Left ventricle myocardium superior (tissue), 1 donor: ENCODE data around the gene VPS37B. TPM values are rescaled to one million over a fixed set of nuclear protein-coding genes. Genes with fewer than 3 reads are reported as not detected.
A peak's percentile ranks its signal among the peaks of the same experiment; 100 is the strongest.

ENCODE experiments used
- ATAC-seq: fragments of 200-7000 bp; cut with Tn5 transposase; one replicate; pipeline ENCODE4 v1.9.1; 2020; ENCODE audit warnings: mild to moderate bottlenecking, moderate library complexity
- DNase-seq: peaks from one replicate; pipeline ENCODE4 v3.0.0-alpha.2; 2020
- intact Hi-C: fragments of 100-400 bp; cut with micrococcal nuclease; formaldehyde crosslinking; loops from one replicate; pipeline ENCODE4 v1.11.0; 2022
- total RNA-seq: library from RNA; stranded (reverse); fragmentation: NEBNext Ultra II Directional; extraction: Animal tissue kit (Norgen Biotek cat#: 25700); gene quantifications from one replicate; pipeline ENCODE4 v1.2.1, GENCODE V29; 2021
- donor health status: DM: no; HTN: yes; CAD: no; lungs with severe emphysema.

Gene VPS37B
- total RNA-seq, 1 donor from 2014 or later: 29.5 TPM

DNA sequence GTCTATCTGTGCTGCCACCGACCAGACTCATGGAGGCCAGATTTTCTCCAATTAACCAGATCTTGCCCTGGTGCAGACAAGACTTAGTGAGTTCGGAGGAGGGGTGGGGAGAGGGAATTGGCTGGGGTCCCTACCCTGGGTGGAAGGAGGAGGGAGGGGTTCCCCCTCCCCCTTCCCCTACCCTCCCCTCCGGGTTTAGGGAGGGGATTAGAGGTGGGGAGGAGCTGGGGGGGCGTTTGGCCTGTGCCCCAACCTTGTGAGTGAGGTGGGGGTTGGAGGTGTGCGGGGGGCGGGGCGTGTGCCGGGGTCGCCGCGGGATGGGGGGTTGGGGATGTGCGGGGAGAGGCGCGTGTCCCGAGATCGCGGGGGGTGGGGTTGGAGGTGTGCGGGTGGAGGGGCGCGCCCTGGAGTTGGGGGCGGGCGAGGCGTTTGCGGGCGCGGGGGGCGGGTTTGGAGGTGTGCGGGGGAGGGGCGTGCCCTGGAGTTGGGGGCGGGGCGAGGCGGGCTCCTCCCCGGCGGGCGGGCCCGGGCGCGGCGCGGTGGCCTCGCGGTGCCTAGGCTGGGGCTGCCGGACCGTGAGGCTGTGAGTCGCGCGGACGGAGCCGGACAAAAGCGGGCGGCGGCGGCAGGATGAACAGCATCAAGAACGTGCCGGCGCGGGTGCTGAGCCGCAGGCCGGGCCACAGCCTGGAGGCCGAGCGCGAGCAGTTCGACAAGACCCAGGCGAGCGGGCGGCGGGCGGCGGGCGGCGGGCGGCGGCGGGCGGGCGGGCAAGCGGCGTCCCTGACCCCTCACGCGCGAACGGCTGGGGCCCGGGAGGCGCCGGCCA lies 60.8 kb downstream of the VPS37B start, which contains the start of gene HIP1R:
Gene HIP1R, plus strand, starts transcription at position 537 of the 829 bp plus-strand sequence. Its CDS starts 94 bp downstream, at position 631.
- ATAC-seq: peak; percentile 69
- intact Hi-C loops: no loop called here
- peak; percentile 68 for DNase-seq

DNA sequence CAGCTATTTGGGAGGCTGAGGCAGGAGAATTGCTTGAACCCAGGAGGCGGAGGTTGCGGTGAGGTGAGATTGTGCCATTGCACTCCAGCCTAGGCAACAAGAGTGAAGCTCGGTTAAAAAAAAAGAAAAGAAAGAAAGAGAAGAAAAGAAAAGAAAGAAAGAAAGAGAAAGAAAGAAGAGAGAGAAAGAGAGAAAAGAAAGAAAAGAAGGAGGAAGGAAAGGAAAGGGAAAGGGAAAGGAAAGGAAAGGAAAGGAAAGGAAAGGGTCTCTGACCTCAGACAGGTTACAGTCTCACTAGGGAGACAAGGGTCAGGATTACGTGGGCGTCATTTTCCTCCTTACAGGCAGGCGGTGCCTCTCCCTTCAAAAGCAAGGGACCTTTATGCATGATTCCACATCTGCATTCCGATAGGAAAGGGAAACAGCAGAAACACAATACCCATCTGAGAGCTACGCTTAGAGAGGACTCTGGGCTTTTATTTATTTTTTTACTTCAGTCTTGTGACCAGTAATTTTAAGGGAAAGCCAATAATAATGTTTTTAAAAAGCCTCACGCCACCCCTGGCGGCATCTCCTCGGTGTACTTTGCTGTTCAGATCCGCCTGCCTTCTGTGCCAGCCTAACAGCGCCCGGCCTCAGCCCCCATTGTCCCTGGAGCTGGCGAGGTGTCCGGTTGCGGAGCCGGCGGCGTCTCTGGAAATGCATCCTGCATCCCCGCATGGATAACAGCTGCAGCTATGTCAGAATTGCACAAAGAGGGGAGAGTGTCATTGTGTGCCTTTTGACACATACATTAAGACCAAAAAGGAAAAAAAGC lies 61.6 kb downstream of the VPS37B start:
- DNase-seq (peak; percentile 60), ATAC-seq (peak; percentile 66)
- intact Hi-C loops: no loop called here

DNA sequence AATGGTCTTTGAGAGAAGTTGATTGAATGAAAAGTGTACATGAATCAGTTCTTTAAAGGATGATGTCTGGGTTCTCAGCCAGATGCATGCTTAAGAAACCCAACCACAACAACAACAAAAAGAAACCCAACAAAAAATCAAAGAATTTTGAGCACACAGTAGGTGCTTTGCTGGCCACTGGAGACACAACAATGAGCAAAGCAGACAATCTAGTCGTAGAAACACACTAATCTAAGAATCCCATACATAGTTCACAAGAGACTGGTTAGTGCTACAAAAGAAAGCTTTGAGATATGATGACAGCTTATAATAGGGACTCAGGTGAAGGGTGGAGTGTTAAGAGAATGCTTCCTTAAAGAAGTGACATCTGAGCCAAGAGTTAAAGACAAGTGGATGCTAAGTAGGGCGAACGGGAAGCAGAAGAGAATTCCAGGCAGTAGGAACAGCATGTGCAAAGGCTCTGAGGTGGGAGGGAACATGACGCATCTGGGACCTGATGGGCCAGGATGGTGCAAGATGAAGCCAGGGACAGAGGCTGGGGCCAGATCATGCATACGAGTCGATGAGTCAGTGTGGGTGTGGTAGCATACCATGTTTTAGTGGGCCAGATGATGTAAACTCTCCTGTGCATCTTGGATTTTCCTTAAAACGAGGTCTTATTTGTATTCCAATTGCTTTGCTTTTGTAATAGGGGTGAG lies 65.3 kb downstream of the VPS37B start:
- intact Hi-C loops: no loop called here
- ATAC-seq (no peak), DNase-seq (no peak)

GRCh38 chr12:122827258-122827657 lies 68.7 kb downstream of the VPS37B start:
- intact Hi-C loops: no loop called here
- DNase-seq (no peak), ATAC-seq (no peak)

DNA sequence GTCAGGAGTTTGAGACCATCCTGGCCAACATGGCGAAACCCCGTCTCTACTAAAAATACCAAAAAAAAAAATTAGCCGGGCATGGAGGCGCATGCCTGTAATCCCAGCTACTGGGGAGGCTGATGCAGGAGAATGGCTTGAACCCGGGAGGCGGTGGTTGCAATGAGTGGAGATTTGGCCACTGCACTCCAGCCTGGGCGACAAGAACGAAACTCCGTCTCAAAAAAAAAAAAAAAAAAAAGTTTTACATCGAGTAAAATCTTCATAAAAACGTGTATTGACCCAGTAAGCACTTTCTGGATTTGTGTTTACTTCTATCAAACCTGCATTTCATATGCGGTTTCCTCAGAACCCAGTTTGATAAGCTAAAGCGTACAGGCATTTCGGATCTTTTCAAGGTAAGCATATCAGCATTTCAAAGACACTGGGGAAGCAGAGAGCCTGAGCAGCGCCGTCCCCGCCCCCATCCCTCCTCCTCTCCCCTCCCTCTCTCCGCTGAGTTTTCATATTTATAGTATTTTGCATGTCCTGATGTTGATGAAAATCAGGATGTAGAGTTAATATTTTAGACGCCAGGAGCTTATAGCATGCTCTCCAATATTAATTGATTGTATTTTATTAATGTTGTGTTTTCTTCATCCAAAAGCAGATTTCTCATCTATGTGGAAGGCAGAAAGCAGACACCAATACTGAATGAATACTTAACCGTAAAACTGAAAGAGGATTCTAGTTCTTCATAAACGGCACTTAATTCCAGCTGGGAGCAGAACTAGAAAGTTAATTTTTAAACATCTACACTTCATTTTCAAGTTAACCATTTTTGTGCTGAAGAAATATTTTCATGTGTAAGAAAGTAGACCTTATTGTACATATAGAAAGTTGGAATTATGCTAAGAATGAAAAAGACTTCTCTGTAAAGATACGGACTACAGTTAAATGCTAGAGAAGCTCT lies 69.9 kb downstream of the VPS37B start:
- ATAC-seq (no peak), DNase-seq (no peak)
- intact Hi-C loops: no loop called here

DNA sequence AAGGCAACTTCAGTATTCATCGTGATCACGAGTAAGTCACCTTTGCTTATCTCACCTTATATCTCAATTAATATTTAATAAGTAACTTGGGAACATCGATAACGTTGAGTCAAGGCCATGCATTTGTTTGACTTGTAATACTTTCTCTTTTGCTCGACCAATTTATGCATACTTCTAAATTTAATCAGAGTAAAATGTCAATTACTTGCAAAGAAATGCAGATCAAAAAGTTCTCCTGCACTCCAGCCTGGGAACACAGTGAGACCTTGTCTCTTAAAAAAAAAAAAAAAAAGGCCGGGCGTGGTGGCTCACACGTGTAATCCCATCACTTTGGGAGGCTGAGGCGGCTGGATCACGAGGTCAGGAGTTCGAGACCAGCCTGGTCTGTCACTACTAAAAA lies 72.5 kb downstream of the VPS37B start:
- no peak for ATAC-seq
- DNase-seq: no peak
- intact Hi-C loops: no loop called here

DNA sequence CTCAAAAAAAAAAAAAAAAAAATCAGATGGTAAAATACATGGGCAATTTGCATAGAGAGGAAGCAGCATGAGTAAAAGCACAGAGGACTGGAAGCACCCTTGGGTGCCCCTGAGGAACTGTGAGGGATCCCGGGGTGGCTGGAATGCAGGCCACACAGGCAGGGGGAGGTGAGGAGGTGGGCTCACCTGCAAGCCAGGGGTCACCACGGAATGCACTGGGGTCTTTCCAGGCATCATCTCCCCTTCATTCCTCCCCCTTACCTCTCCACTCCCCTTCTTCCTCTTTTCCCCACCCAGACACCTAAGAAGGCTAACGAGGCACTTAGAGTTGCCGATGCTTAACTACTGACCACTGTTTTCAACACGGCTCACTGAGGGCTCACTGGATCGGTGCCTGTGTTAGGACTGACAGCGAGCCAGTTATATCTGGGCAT lies 75.1 kb downstream of the VPS37B start:
- intact Hi-C loops: no loop called here
- DNase-seq (no peak), ATAC-seq (no peak)

DNA sequence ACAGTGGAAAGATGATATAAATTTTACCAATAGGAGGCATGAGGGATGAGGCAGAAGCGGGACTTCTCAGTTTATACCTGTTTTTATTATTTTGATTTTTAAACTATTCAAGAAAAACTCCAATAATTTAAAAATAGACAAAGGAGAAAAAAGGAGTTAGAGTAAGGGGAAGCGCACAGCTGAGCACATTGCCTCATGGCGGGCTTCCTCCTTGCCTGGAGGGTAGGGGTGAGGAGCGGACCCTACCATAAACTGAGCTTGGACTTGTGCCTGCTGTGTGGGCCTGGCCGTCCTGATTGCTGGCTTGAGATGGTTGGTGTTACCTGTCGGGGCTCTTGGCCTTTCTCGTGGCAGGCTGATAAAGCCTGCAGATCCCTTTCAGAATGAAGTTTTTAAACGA lies 75.8 kb downstream of the VPS37B start:
- DNase-seq: no peak
- ATAC-seq: no peak
- intact Hi-C loops: no loop called here

- DNase-seq (no peak), ATAC-seq (no peak)
- intact Hi-C loops: no loop called here
Observed at GRCh38 chr12:122819209-122819785, 76.6 kb downstream of the VPS37B start.

Other genes starting within 250 kb of the VPS37B start
- 0.17 TPM for gene HCAR2, start 192.8 kb downstream of the VPS37B start, total RNA-seq
- gene HCAR3, start 179.3 kb downstream of the VPS37B start, total RNA-seq: 0.12 TPM
- 0.12 TPM for gene HCAR1, start 165.3 kb downstream of the VPS37B start, total RNA-seq
- 23.2 TPM for gene DENR, start 143.3 kb downstream of the VPS37B start, total RNA-seq
- gene CCDC62, start 121.6 kb downstream of the VPS37B start, total RNA-seq: 0.59 TPM
- gene HIP1R, start 60.7 kb downstream of the VPS37B start, total RNA-seq: 27.4 TPM
- 4.6 TPM for gene ABCB9, start 70.3 kb upstream of the VPS37B start, total RNA-seq
- 15.4 TPM for gene OGFOD2, start 79.1 kb upstream of the VPS37B start, total RNA-seq
- gene ARL6IP4, start 84.6 kb upstream of the VPS37B start, total RNA-seq: 181 TPM